ELR (cell line): ENCODE data around the gene CHRNG.

Source experiments
- DNase-seq: peaks from one replicate; pipeline ENCODE4 v3.0.0-alpha.2; 2015; ENCODE audit warnings: low read depth

The CHRNG gene

GRCh38 chr2:232539298-232540231 lies at the start of gene CHRNG:
TSS of gene CHRNG (plus strand) at chr2:232539692. CDS start at chr2:232539748, 56 bp downstream.
- DNase-seq: no peak

- no peak for DNase-seq
Measured at GRCh38 chr2:232490221-232491138, 49.0 kb upstream of the CHRNG start.

- no peak for DNase-seq
Measured at GRCh38 chr2:232491139-232491780, 48.2 kb upstream of the CHRNG start.

- DNase-seq: no peak
Measured at GRCh38 chr2:232492236-232492848, 47.1 kb upstream of the CHRNG start.

- no peak for DNase-seq
Measured at GRCh38 chr2:232492963-232493700, 46.4 kb upstream of the CHRNG start.

GRCh38 chr2:232493701-232494474 lies 45.6 kb upstream of the CHRNG start:
- no peak for DNase-seq

GRCh38 chr2:232494542-232494941 lies 45.0 kb upstream of the CHRNG start:
- DNase-seq: no peak

- DNase-seq: no peak
Measured at GRCh38 chr2:232495292-232495691, 44.2 kb upstream of the CHRNG start.

GRCh38 chr2:232496501-232497270 lies 42.8 kb upstream of the CHRNG start:
- DNase-seq: no peak

- no peak for DNase-seq
Measured at GRCh38 chr2:232497348-232497747, 42.1 kb upstream of the CHRNG start.

- no peak for DNase-seq
Measured at GRCh38 chr2:232498452-232498851, 41.0 kb upstream of the CHRNG start.

- DNase-seq: no peak
Measured at GRCh38 chr2:232501331-232501771, 38.1 kb upstream of the CHRNG start.

GRCh38 chr2:232501794-232502390 lies 37.6 kb upstream of the CHRNG start:
- DNase-seq: no peak

GRCh38 chr2:232502511-232502910 lies 37.0 kb upstream of the CHRNG start:
- DNase-seq: no peak

- DNase-seq: peak; percentile 25
Measured at GRCh38 chr2:232502911-232503808, 36.3 kb upstream of the CHRNG start.

GRCh38 chr2:232503809-232504323 lies 35.6 kb upstream of the CHRNG start:
- DNase-seq: no peak

- no peak for DNase-seq
Measured at GRCh38 chr2:232504438-232504837, 35.1 kb upstream of the CHRNG start.

GRCh38 chr2:232505856-232506255 lies 33.6 kb upstream of the CHRNG start:
- no peak for DNase-seq
